ENCODE data around the gene ZNF878.
"Not testable (repeated sequence)": the region's sequence is repeated elsewhere in the genome, so short reads cannot be mapped to it uniquely, and the experiment has no call there.

ZNF878 gene

GRCh38 chr19:12052497-12053169 lies at the start of gene ZNF878:
ZNF878 (minus strand) TSS chr19:12052961; CDS start chr19:12052801, 160 bp downstream.
- DNase-seq: peak; percentile 69 to 74

- DNase-seq: no peak
Measured at GRCh38 chr19:12098040-12098439, 45.3 kb upstream of the ZNF878 start.

GRCh38 chr19:12095111-12095790 lies 42.5 kb upstream of the ZNF878 start:
- DNase-seq: no peak

- DNase-seq: no peak
Measured at GRCh38 chr19:12093777-12094176, 41.0 kb upstream of the ZNF878 start.

GRCh38 chr19:12092956-12093355 lies 40.2 kb upstream of the ZNF878 start:
- DNase-seq: no peak

GRCh38 chr19:12092065-12092867 lies 39.5 kb upstream of the ZNF878 start:
- DNase-seq: peak; percentile 77 to 83

GRCh38 chr19:12090807-12091206 lies 38.0 kb upstream of the ZNF878 start:
- DNase-seq: peak; percentile 78 to 80

- no peak for DNase-seq
Measured at GRCh38 chr19:12085074-12085818, 32.5 kb upstream of the ZNF878 start.

- not testable (repeated sequence) for DNase-seq
Measured at GRCh38 chr19:12083336-12083735, 30.6 kb upstream of the ZNF878 start.

- DNase-seq: no peak
Measured at GRCh38 chr19:12077375-12077774, 24.6 kb upstream of the ZNF878 start.

GRCh38 chr19:12076331-12076730 lies 23.6 kb upstream of the ZNF878 start:
- DNase-seq: not testable (repeated sequence)

- DNase-seq: no peak
Measured at GRCh38 chr19:12075538-12076139, 22.9 kb upstream of the ZNF878 start.

- DNase-seq: peak; percentile 86 to 87
Measured at GRCh38 chr19:12064590-12065538, 12.1 kb upstream of the ZNF878 start, which contains the start of gene ZNF844. ZNF844 (plus strand) TSS chr19:12064731; CDS start chr19:12064874, 143 bp downstream.

- no peak for DNase-seq
Measured at GRCh38 chr19:12055784-12056183, 3.0 kb upstream of the ZNF878 start.

- no peak for DNase-seq
Measured at GRCh38 chr19:12052091-12052496, 667 bp downstream of the ZNF878 start.

GRCh38 chr19:12047868-12048267 lies 4.9 kb downstream of the ZNF878 start:
- no peak for DNase-seq

- no peak for DNase-seq
Measured at GRCh38 chr19:12043752-12044422, 8.9 kb downstream of the ZNF878 start.

GRCh38 chr19:12042893-12043292 lies 9.9 kb downstream of the ZNF878 start:
- DNase-seq: no peak

- DNase-seq: peak; percentile 79 to 82
Measured at GRCh38 chr19:12035220-12036172, 17.3 kb downstream of the ZNF878 start, which contains the start of gene ZNF433. ZNF433 (minus strand) TSS chr19:12035679; CDS start chr19:12035539, 140 bp downstream.

Data from activated T-cell treated with anti-CD3 and anti-CD28 coated beads, Interleukin-2, amount 50 U/mL, for 48 hours (primary cell).